Heart left ventricle (tissue), 13 donors: ENCODE data around the gene LTB4R.

ENCODE experiments used
- POLR2A ChIP-seq, 2 donors: fragments of 450-650 bp; IDR thresholded peaks; one replicate each; pipeline ENCODE4 v1.6.1; 2017; ENCODE audit warnings: antibody characterized with exemption in 2 of 2, mild to moderate bottlenecking in 2 of 2, moderate library complexity in 2 of 2
- TF ChIP-seq, protein P1 (sequence below), 12 donors: fragments of 200-600 bp; sonication (generic) in 4 of 12; IDR thresholded peaks; one replicate each; pipeline versions ENCODE4 v1.5.0 to v1.8.0; 2018 to 2022; ENCODE audit warnings: antibody characterized with exemption in 12 of 12, mild to moderate bottlenecking in 5 of 12
- donor health status: ischemic (EF 13 %, LVEDD 7.1; RV severe dilation, severe dysfunction).
- donor health status: DM: no; HTN: yes; CAD: no.
- donor health status: DM: no; HTN: no; CAD: no.
- donor health status: ischemic (EF 25% LVEDD 6.9; RV normal size, moderate dysfunction).
- donor health status: ischemic (EF 25% LVEDD 5.7; RV mildly dilated, moderate dysfunction).
- donor health status: ischemic (EF 35%, LVEDD 5.7; RV mildly dilated, moderate dysfunction).
- donor health status: nonischemic (EF 11% LVEDD 7.7; RV severe dilation, severe dysfunction).
- donor health status: DM: yes; HTN: yes; CAD: no.
- donor health status: PGD.
- donor health status: ischemic (EF 29% LVEDD 5.4; RV normal size, mild dysfunction).
- donor health status: nonischemic (EF 23%, LVEDD 6.1; RV moderate dilation, normal function).

DNA sequence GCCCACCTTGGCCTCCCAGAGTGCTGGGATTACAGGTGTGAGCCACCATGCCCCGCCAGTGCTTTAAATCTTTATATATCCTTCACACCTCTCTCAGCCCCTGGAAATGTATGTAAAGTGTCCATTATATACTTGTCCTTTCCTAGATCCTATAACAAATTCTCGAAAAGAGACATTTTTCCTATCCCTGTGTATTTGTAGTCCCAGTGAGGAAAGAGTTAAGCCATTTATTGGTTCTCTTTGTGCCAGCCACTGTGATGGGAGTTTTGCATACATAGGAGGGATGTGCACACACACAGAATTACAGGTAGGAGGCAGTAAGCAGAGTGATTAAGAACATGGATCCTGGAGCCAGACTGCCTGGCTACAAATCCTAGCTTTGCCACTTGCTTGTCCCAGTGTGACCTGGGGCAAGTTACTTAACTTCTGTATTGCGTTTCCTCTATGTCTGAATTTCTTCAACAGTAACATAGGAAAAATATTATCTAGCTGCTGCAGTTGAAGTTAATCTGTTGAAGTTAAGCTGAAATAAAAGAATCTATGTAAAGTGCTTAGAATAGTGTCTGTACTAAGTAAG is 37.8 kb upstream of the LTB4R start:
- TF ChIP-seq, protein P1, sequence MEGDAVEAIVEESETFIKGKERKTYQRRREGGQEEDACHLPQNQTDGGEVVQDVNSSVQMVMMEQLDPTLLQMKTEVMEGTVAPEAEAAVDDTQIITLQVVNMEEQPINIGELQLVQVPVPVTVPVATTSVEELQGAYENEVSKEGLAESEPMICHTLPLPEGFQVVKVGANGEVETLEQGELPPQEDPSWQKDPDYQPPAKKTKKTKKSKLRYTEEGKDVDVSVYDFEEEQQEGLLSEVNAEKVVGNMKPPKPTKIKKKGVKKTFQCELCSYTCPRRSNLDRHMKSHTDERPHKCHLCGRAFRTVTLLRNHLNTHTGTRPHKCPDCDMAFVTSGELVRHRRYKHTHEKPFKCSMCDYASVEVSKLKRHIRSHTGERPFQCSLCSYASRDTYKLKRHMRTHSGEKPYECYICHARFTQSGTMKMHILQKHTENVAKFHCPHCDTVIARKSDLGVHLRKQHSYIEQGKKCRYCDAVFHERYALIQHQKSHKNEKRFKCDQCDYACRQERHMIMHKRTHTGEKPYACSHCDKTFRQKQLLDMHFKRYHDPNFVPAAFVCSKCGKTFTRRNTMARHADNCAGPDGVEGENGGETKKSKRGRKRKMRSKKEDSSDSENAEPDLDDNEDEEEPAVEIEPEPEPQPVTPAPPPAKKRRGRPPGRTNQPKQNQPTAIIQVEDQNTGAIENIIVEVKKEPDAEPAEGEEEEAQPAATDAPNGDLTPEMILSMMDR (IDR thresholded peaks at IDR 0.05): no peak
- TF ChIP-seq POLR2A (IDR thresholded peaks at IDR 0.05): no peak
